HCT116 (cell line): ENCODE measurements around the gene TENM4.

ENCODE experiments used
- RAD21 ChIP-seq: IDR thresholded peaks from 2 replicates; pipeline ENCODE4 v1.6.1; 2012; ENCODE audit warnings: low read depth, mild to moderate bottlenecking
- YY1 ChIP-seq: IDR thresholded peaks from 2 replicates; pipeline ENCODE4 v1.6.1; 2011; ENCODE audit warnings: low read length, low read depth, moderate library complexity, mild to moderate bottlenecking; ENCODE audit not compliant: insufficient replicate concordance; ENCODE audit errors: extremely low read depth
- ZNF274 ChIP-seq: fragments of 200-500 bp; sonication (Bioruptor generic); IDR thresholded peaks from 2 replicates; pipeline ENCODE4 v1.6.1; 2014; ENCODE audit warnings: mild to moderate bottlenecking, low read depth, low read length, inconsistent platforms

- no peak for TF ChIP-seq ZNF274
- no peak for TF ChIP-seq YY1
- TF ChIP-seq RAD21: no peak
Measured at GRCh38 chr11:79242616-79243015, 198.2 kb downstream of the TENM4 start.
